Measurements from ENCODE around the gene KANSL1. TPM values are rescaled to one million over a fixed set of nuclear protein-coding genes. Genes with fewer than 3 reads are reported as not detected.

Gene KANSL1
- total RNA-seq, 2 donors from 2014 or later = 68.2 to 190 TPM

DNA sequence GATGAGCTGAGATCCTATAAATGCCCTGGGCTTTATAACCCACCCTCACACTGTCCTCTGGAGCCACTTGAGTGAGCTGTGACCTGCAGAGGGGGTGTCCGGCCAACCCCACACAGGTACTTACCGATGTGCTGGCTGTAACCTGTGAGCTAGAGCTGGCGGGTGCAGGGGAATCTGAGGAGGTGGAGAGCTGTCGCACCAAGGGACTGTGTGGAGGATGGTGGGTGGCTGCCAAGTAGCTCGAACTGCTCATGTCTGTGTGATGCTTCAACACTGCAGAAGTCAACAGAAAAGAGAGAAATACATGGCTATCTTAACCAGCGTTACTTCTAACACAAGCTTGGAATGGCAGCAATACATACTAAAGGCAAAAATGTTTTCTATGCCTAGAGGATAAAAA lies 154.8 kb downstream of the KANSL1 start:
- no peak for ATAC-seq
- 93% methylated on average over 6 of the region's 6 CpGs for WGBS, 2 donors
- intact Hi-C loops (cut with DNase I) = no loop called here
- peaks cover 76% of the 10 kb centered on the region for H3K4me1 ChIP-seq
- peak overlapping the region in 2 of 4 donors; percentile 13 to 24 for H3K27ac ChIP-seq
- peaks cover 0 to 12% of the 10 kb centered on the region in 2 donors for H3K36me3 ChIP-seq (replicated peaks in 1 of 2; ENCODE audit: insufficient read depth in 1 of 2, low read depth in 2 of 2)
- no peaks in the 10 kb centered on the region for H3K9me3 ChIP-seq
- no peaks in the 10 kb centered on the region for H3K27me3 ChIP-seq
- no peak for DNase-seq
- no peak overlapping the region for H3K4me3 ChIP-seq
- TF ChIP-seq POLR2A (IDR thresholded peaks at IDR 0.05) = no peak
- TF ChIP-seq, protein P1, sequence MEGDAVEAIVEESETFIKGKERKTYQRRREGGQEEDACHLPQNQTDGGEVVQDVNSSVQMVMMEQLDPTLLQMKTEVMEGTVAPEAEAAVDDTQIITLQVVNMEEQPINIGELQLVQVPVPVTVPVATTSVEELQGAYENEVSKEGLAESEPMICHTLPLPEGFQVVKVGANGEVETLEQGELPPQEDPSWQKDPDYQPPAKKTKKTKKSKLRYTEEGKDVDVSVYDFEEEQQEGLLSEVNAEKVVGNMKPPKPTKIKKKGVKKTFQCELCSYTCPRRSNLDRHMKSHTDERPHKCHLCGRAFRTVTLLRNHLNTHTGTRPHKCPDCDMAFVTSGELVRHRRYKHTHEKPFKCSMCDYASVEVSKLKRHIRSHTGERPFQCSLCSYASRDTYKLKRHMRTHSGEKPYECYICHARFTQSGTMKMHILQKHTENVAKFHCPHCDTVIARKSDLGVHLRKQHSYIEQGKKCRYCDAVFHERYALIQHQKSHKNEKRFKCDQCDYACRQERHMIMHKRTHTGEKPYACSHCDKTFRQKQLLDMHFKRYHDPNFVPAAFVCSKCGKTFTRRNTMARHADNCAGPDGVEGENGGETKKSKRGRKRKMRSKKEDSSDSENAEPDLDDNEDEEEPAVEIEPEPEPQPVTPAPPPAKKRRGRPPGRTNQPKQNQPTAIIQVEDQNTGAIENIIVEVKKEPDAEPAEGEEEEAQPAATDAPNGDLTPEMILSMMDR (IDR thresholded peaks at IDR 0.05) = no peak

DNA sequence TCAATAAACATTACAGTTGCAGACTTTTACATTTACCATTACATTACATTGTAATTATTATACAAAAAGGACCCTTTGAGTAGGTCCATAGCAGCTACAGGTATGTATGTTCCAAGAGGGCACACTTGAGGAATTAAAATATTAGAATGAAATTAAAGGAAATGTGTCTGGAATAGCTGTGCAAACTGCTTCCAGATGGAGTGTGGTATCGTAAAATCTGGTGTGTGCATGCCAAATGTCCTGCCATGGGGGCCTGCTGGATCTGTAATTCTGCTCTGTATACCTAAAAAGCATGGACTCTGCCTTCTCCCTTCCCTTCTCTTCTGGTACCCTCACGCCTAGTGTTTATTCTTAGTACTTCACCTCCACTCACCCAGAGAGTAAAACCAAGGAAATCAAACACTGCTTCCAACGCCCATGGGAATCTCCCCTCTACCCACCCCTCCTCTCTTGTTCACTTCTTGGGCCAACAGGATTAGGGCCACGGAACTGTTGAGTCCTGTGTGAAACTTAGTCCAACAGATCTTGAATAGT lies 155.4 kb downstream of the KANSL1 start:
- WGBS, 2 donors = 72 to 78% methylated on average over 4 of the region's 4 CpGs
- peaks cover 76% of the 10 kb centered on the region for H3K4me1 ChIP-seq
- no peaks in the 10 kb centered on the region for H3K9me3 ChIP-seq
- peaks cover 0 to 14% of the 10 kb centered on the region in 2 donors for H3K36me3 ChIP-seq (replicated peaks in 1 of 2; ENCODE audit: insufficient read depth in 1 of 2, low read depth in 2 of 2)
- TF ChIP-seq, protein P1 (IDR thresholded peaks at IDR 0.05) = no peak
- TF ChIP-seq POLR2A (IDR thresholded peaks at IDR 0.05) = no peak
- H3K27ac ChIP-seq = peak overlapping the region in 3 of 4 donors; percentile 13 to 24 (median 23)
- no peak for ATAC-seq
- no peak overlapping the region for H3K4me3 ChIP-seq
- intact Hi-C loops (cut with DNase I) = no loop called here
- no peak for DNase-seq
- no peaks in the 10 kb centered on the region for H3K27me3 ChIP-seq

DNA sequence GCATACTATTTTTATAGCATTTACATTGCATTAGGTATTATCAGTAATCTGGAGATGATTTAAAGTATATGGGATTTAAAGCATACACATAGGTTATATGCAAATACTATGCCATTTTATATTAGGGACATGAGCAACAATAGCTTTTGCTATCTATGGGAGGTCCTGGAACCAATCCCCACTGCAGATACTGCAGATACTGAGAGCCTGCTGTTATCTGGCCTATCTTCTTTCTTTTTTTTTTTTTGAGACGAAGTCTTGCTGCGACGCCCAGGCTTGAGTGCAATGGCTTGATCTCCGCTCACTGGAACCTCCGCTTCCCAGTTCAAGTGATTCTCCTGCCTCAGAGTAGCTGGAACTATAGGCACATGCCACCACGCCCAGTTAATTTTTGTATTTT lies 156.7 kb downstream of the KANSL1 start:
- peaks cover 0 to 17% of the 10 kb centered on the region in 2 donors for H3K36me3 ChIP-seq (replicated peaks in 1 of 2; ENCODE audit: insufficient read depth in 1 of 2, low read depth in 2 of 2)
- TF ChIP-seq POLR2A (IDR thresholded peaks at IDR 0.05) = no peak

DNA sequence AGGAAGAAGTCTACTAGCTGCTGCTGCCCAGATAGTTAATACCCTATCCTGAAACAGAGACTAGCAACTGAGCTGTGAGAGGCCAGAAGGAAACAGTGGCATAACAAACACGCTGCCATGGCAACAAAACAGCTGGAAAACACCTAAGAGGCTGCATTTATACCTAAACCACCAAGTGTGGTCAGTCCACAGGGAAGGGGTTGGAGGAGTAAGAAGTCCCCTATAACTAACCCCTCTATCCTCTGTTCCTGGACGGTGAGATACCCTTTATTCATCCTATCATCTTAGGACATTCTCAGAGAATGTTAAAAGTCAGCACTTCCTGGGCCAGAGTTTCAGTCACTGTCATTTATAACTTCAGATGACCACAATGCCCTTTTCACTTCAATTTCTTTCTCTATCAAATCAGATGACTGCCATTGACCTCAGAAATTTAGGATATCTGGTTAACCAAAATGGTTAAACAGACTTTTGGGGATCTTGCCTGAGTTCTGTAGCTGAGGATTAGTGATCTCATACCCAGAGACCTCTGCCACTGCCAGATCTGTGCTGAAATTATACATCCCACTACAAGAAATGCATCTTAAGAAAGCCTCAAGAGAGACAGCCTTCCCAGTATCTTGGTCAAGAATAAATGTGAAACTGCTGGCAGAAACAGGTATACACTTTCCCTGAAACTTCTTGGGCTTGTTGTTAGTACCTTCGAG lies 158.0 kb downstream of the KANSL1 start:
- H3K27ac ChIP-seq = peak overlapping the region in 3 of 4 donors; percentile 71 to 84 (median 82)
- DNase-seq (peak; percentile 57 to 81 (median 76)), ATAC-seq (peak; percentile 77)
- 62 to 66% methylated on average over 3 of the region's 3 CpGs for whole genome bisulfite sequencing, 2 donors
- H3K27me3 ChIP-seq = no peaks in the 10 kb centered on the region
- H3K4me1 ChIP-seq = peaks cover 66% of the 10 kb centered on the region
- TF ChIP-seq, protein P1 (IDR thresholded peaks at IDR 0.05) = no peak
- peak in 1 of 3 donors; percentile 6 for TF ChIP-seq POLR2A (IDR thresholded peaks at IDR 0.05)
- H3K4me3 ChIP-seq = no peak overlapping the region
- intact Hi-C loops (cut with DNase I) = no loop called here
- H3K36me3 ChIP-seq (replicated peaks in 1 of 2; ENCODE audit: insufficient read depth in 1 of 2, low read depth in 2 of 2) = peaks cover 0 to 17% of the 10 kb centered on the region in 2 donors
- no peaks in the 10 kb centered on the region for H3K9me3 ChIP-seq

More for the DNA sequence above, 156.7 kb downstream of the KANSL1 start:
- no peaks in the 10 kb centered on the region for H3K9me3 ChIP-seq
- H3K27ac ChIP-seq = peak overlapping the region in 1 of 4 donors; percentile 26
- H3K4me3 ChIP-seq = no peak overlapping the region
- peaks cover 66% of the 10 kb centered on the region for H3K4me1 ChIP-seq
- ATAC-seq = no peak
- intact Hi-C loops (cut with DNase I) = no loop called here
- WGBS, 2 donors = 87 to 90% methylated on average over 6 of the region's 6 CpGs
- H3K27me3 ChIP-seq = no peaks in the 10 kb centered on the region
- DNase-seq = no peak

DNA sequence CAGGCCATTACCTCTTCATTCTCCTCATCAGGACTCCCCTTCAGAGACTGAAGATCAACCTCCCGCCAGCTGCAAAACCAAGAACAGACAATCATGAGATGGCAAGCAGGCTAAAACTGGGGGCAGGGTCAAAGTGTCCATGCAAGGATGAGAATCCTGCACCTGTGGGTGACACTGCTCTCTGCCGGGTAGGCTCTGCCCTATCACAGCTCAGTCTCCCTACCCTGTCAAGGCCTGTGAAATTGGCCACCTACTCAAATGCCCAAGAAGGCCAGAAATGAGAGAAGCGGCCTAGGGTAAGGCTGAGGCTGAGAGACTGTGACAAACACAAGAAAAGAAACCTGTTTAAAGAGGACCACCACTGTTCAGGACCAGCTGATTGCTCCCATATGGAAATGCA lies 159.8 kb downstream of the KANSL1 start:
- Histone ChIP-seq H3K4me1 (peaks cover 70% of the 10 kb centered on the region), H3K4me3 (no peak overlapping the region), H3K36me3 (replicated peaks in 1 of 2; ENCODE audit: insufficient read depth in 1 of 2, low read depth in 2 of 2) (peaks cover 0 to 15% of the 10 kb centered on the region in 2 donors), H3K27ac (peak overlapping the region in 3 of 4 donors; percentile 71 to 84 (median 82)), H3K27me3 (no peaks in the 10 kb centered on the region), H3K9me3 (no peaks in the 10 kb centered on the region)
- ATAC-seq = peak; percentile 70
- DNase-seq = peak; percentile 65 to 87 (median 76)
- WGBS, 2 donors = 40 to 47% methylated on average over 3 of the region's 3 CpGs
- TF ChIP-seq, protein P1 (IDR thresholded peaks at IDR 0.05) = peak in 1 of 7 experiments; percentile 5
- peak in 2 of 3 donors; percentile 45 to 60 for TF ChIP-seq POLR2A (IDR thresholded peaks at IDR 0.05)
- intact Hi-C loops (cut with DNase I) = no loop called here
